OCI-LY1 (cell line): ENCODE results near the gene PHKG2.

ENCODE experiments used
- EZH2 ChIP-seq: fragments of 200-600 bp; sonication (generic), shearing (Covaris generic); IDR thresholded peaks from 2 replicates; pipeline ENCODE4 v1.8.0; 2017; ENCODE audit warnings: borderline replicate concordance, mixed run types, mild to moderate bottlenecking, antibody characterized with exemption, low read length, moderate library complexity, mixed read lengths
- TF ChIP-seq, protein P1 (sequence below): fragments of 200-600 bp; sonication (generic), shearing (Covaris generic); IDR thresholded peaks from 2 replicates; pipeline ENCODE4 v1.5.1; 2017; ENCODE audit warnings: mild to moderate bottlenecking, antibody characterized with exemption, low read length, moderate library complexity, mixed read lengths

DNA sequence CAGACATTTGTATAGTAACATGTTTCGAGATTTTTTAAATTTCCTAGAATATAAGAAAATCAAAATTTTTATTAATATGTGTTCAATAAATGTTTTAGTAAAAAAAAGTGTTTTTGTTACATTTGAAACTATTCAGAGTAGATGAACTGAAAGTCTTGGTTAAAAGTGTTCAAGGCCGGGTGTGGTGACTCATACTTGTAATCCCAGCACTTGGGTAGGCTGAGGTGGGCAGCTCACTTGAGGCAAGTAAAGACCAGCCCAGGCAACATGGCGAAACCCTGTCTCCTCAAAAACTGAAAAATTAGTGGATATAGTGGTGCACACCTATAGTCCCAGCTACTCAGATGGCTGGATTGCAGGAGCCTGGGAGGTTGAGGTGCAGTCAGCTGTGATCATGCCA, 16.8 kb upstream of the PHKG2 start:
- TF ChIP-seq, protein P1, sequence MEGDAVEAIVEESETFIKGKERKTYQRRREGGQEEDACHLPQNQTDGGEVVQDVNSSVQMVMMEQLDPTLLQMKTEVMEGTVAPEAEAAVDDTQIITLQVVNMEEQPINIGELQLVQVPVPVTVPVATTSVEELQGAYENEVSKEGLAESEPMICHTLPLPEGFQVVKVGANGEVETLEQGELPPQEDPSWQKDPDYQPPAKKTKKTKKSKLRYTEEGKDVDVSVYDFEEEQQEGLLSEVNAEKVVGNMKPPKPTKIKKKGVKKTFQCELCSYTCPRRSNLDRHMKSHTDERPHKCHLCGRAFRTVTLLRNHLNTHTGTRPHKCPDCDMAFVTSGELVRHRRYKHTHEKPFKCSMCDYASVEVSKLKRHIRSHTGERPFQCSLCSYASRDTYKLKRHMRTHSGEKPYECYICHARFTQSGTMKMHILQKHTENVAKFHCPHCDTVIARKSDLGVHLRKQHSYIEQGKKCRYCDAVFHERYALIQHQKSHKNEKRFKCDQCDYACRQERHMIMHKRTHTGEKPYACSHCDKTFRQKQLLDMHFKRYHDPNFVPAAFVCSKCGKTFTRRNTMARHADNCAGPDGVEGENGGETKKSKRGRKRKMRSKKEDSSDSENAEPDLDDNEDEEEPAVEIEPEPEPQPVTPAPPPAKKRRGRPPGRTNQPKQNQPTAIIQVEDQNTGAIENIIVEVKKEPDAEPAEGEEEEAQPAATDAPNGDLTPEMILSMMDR, result no peak
- TF ChIP-seq EZH2, result no peak
